WTC11 (cell line): Measurements from ENCODE around the gene MMUT.

Experiments
- ATF3 ChIP-seq: sonication (generic); formaldehyde crosslinking; conservative IDR thresholded peaks from 2 replicates; pipeline ENCODE4 v1.8.1; 2022; ENCODE audit warnings: mild to moderate bottlenecking, missing genetic modification reagents
- CDX4 ChIP-seq: fragments of 250-450 bp; sonication (Bioruptor Pico); IDR thresholded peaks from 2 replicates; pipeline ENCODE4 v1.9.0; 2021; ENCODE audit warnings: moderate library complexity, mild to moderate bottlenecking, inconsistent platforms, borderline replicate concordance
- CTCF ChIP-seq: fragments of 200-600 bp; IDR thresholded peaks from 2 replicates; pipeline ENCODE4 v1.8.0; 2022; ENCODE audit warnings: antibody characterized with exemption
- HMGXB4 ChIP-seq: sonication (generic); formaldehyde crosslinking; IDR thresholded peaks from 2 replicates; pipeline ENCODE4 v1.8.1; 2023; ENCODE audit warnings: mild to moderate bottlenecking, moderate library complexity, missing genetic modification reagents
- NR2C2 ChIP-seq: sonication (generic); formaldehyde crosslinking; IDR thresholded peaks from 2 replicates; pipeline ENCODE4 v1.8.0; 2022; ENCODE audit warnings: mild to moderate bottlenecking, missing genetic modification reagents
- SOX15 ChIP-seq: fragments of 250-450 bp; sonication (Bioruptor Pico); IDR thresholded peaks from 2 replicates; pipeline ENCODE4 v1.9.0; 2021; ENCODE audit warnings: mild to moderate bottlenecking
- TEAD1 ChIP-seq: sonication (generic); formaldehyde crosslinking; IDR thresholded peaks from 2 replicates; pipeline ENCODE4 v1.8.0; 2022; ENCODE audit warnings: mild to moderate bottlenecking, missing genetic modification reagents
- USF2 ChIP-seq: sonication (generic); formaldehyde crosslinking; IDR thresholded peaks from 2 replicates; pipeline ENCODE4 v1.8.1; 2023; ENCODE audit warnings: mild to moderate bottlenecking, missing genetic modification reagents, moderate library complexity
- ZNF512 ChIP-seq: sonication (generic); formaldehyde crosslinking; IDR thresholded peaks from 2 replicates; pipeline ENCODE4 v1.8.1; 2022; ENCODE audit warnings: missing genetic modification reagents, borderline replicate concordance

GRCh38 chr6:49457771-49458170 lies 5.3 kb downstream of the MMUT start:
- TF ChIP-seq CTCF, result no peak
- TF ChIP-seq ZNF512 (CRISPR knock-in tag), result no peak
- no peak for TF ChIP-seq SOX15 (CRISPR knock-in tag)
- TF ChIP-seq ATF3 (CRISPR knock-in tag), result no peak
- no peak for TF ChIP-seq CDX4 (CRISPR knock-in tag)
- TF ChIP-seq USF2, result no peak
- no peak for TF ChIP-seq NR2C2 (CRISPR knock-in tag)
- no peak for TF ChIP-seq TEAD1
- no peak for TF ChIP-seq HMGXB4
